K562 (cell line): ENCODE results near the gene KIF26B. TPM values are rescaled to one million over a fixed set of nuclear protein-coding genes. Genes with fewer than 3 reads are reported as not detected.

Experiments
- BMI1 ChIP-seq: fragments of 150-350 bp; IDR thresholded peaks from 2 replicates; pipeline ENCODE4 v1.6.1; 2014; ENCODE audit warnings: low read length
- CBX3 ChIP-seq, 2 experiments: IDR thresholded peaks; 1 replicate in 1 of 2; 2 replicates in 1 of 2; pipeline ENCODE4 v1.6.1; 2012; ENCODE audit warnings: inconsistent platforms in 2 of 2, low read length in 2 of 2, borderline replicate concordance in 1 of 2, control low read depth in 1 of 2
- HDAC2 ChIP-seq: fragments of 450-650 bp; IDR thresholded peaks from 2 replicates; pipeline ENCODE4 v1.6.1; 2016; ENCODE audit warnings: mild to moderate bottlenecking
- HDGF ChIP-seq: fragments of 450-650 bp; IDR thresholded peaks from 2 replicates; pipeline ENCODE4 v1.6.1; 2016
- MYC ChIP-seq, 2 experiments: fragments of 250-450 bp in 1 of 2; sonication (Bioruptor Pico) in 1 of 2; IDR thresholded peaks; 2 replicates each; pipeline versions ENCODE4 v1.5.1 to v1.6.1; 2012 to 2021; ENCODE audit warnings: low read depth in 2 of 2, borderline replicate concordance in 1 of 2, improper control_type of control experiment in 1 of 2, low read length in 1 of 2, mild to moderate bottlenecking in 1 of 2, moderate library complexity in 1 of 2
- NFE2L1 ChIP-seq: fragments of 450-650 bp; IDR thresholded peaks from 2 replicates; pipeline ENCODE4 v1.6.1; 2016; ENCODE audit warnings: missing genetic modification characterization, low read depth, mild to moderate bottlenecking, missing compliant biosample characterization, moderate library complexity, borderline replicate concordance
- RBM39 ChIP-seq: fragments of 200-400 bp; formaldehyde crosslinking; optimal IDR thresholded peaks from 2 replicates; pipeline ENCODE3; 2018; ENCODE audit warnings: low read depth, low read length
- SLC30A9 ChIP-seq: fragments of 250-450 bp; sonication (Bioruptor Pico); IDR thresholded peaks from 2 replicates; pipeline ENCODE4 v1.8.0; 2022; ENCODE audit warnings: mild to moderate bottlenecking, moderate library complexity
- SPI1 ChIP-seq: IDR thresholded peaks from 2 replicates; pipeline ENCODE4 v1.6.1; 2011; ENCODE audit warnings: low read depth, low read length, control low read depth, borderline replicate concordance
- TEAD4 ChIP-seq, 2 experiments: sonication (generic) in 1 of 2; formaldehyde crosslinking in 1 of 2; IDR thresholded peaks; 2 replicates each; pipeline versions ENCODE4 v1.6.1 to v1.8.0; 2012 to 2022; ENCODE audit warnings: borderline replicate concordance in 1 of 2, inconsistent platforms in 1 of 2, low read length in 1 of 2, mild to moderate bottlenecking in 1 of 2, missing genetic modification reagents in 1 of 2
- ZFX ChIP-seq: sonication (generic); formaldehyde crosslinking; IDR thresholded peaks from 2 replicates; pipeline ENCODE4 v1.8.0; 2022; ENCODE audit warnings: mild to moderate bottlenecking, missing genetic modification reagents, moderate library complexity
- ZNF140 ChIP-seq: fragments of 250-450 bp; sonication (Bioruptor Pico); IDR thresholded peaks from 2 replicates; pipeline ENCODE4 v1.8.0; 2021; ENCODE audit warnings: moderate library complexity, mild to moderate bottlenecking, inconsistent platforms
- polyA plus RNA-seq, 8 experiments: library from polyadenylated mRNA; depleted of rRNA in 4 of 8; stranded (reverse) in 5 of 8; unstranded in 3 of 8; fragments of >200 nt; fragmentation: Nextera tagmentation in 2 of 8; fragmentation: Illumina TruSeq in 1 of 8; extraction: Ambion mirVana in 2 of 8; extraction: Trizol in 1 of 8; gene quantifications; 2 replicates each; pipeline versions ENCODE4 v1.2.1 to v1.2.3, GENCODE V29; 2011 to 2014; ENCODE audit warnings: inconsistent platforms in 1 of 8, missing spikeins in 1 of 8
- total RNA-seq, 7 experiments: library from RNA; depleted of rRNA in 6 of 7; stranded (reverse); fragments of >200 nt in 6 of 7; fragmentation: Illumina TruSeq in 2 of 7; extraction: Trizol in 2 of 7; gene quantifications; 2 replicates each; pipeline versions ENCODE4 v1.2.1 to v1.2.3, GENCODE V29; 2011 to 2021; ENCODE audit warnings: low replicate concordance in 1 of 7
- TF ChIP-seq, protein P1 (sequence below): IDR thresholded peaks from 2 replicates; pipeline ENCODE4 v1.6.1; 2014; ENCODE audit warnings: antibody characterized with exemption
- TF ChIP-seq, protein P2 (sequence below), 2 experiments: fragments of 150-350 bp in 1 of 2; IDR thresholded peaks; 2 replicates each; pipeline ENCODE4 v1.6.1; 2012 to 2016; ENCODE audit warnings: low read depth in 2 of 2, low read length in 2 of 2, mild to moderate bottlenecking in 1 of 2, moderate library complexity in 1 of 2
- TF ChIP-seq, protein P3 (sequence below): sonication (generic); formaldehyde crosslinking; IDR thresholded peaks from 2 replicates; pipeline ENCODE4 v1.8.0; 2022; ENCODE audit warnings: mild to moderate bottlenecking, missing genetic modification reagents
- TF ChIP-seq, protein P4 (sequence below): fragments of 450-650 bp; IDR thresholded peaks from 2 replicates; pipeline ENCODE4 v1.6.1; 2017; ENCODE audit warnings: antibody characterized with exemption, mild to moderate bottlenecking

The KIF26B gene
- total and polyA plus RNA-seq, 9 of the 15 experiments (the other 6 are each of a cell fraction or from before 2014, with no cell fraction given): 0.02 to 0.08 (median 0.03) TPM; not detected in 6

DNA sequence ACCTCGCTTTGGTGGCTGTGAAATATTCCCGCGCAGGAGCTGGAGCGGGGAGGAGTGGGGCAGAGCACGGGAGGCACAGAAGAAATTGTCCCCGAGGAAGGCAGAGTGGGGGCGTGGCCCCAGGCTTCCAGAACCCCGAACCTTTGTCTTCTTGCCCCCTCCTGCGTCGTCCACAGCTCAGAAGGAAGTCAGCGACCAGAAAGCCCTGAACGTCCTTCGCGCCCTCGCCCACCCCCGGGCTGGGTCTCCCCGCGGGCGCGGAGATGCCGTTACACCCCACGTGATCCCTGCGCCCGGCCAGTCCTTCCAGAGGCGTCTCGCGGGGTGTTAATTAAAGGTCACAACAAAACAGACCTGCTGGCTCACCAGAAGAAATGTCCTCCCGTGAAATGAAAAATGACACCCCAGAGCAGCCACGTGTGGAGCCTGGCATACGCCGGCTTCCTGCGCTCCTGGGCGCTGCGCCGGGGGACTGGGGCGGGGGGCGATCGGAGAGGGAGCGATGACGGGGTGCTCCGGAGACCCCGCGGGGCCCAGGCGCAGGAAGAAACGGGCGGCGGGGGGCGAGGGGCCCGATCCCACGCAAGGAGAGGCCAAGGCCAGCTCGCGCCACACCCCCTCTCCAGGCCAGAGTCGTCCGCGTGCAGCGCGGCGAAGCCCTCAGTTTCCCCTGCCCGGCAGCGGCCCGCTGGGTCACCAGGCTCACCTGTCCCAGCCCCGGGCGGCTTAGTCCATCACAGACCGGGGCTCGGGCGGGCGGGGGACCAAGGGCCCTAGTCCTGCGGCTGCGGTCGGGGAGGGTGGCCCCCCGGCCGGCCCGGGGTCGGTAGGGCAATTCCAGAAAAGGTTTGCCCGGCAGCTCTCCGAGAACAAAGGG lies 995 bp upstream of the KIF26B start (continued):
- TF ChIP-seq, protein P1, sequence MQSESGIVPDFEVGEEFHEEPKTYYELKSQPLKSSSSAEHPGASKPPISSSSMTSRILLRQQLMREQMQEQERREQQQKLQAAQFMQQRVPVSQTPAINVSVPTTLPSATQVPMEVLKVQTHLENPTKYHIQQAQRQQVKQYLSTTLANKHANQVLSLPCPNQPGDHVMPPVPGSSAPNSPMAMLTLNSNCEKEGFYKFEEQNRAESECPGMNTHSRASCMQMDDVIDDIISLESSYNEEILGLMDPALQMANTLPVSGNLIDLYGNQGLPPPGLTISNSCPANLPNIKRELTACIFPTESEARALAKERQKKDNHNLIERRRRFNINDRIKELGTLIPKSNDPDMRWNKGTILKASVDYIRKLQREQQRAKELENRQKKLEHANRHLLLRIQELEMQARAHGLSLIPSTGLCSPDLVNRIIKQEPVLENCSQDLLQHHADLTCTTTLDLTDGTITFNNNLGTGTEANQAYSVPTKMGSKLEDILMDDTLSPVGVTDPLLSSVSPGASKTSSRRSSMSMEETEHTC: no peak
- TF ChIP-seq HDAC2 (no peak), SLC30A9 (CRISPR knock-in tag) (no peak), RBM39 (no peak), HDGF (no peak), ZFX (CRISPR knock-in tag) (peak; percentile 37), TEAD4 (IDR thresholded peaks at IDR 0.05; ENCODE audit: low read length) (no peak), TEAD4 (CRISPR knock-in tag; IDR thresholded peaks at IDR 0.05; ENCODE audit: borderline replicate concordance) (no peak), SPI1 (no peak), BMI1 (no peak), ZNF140 (CRISPR knock-in tag) (no peak), MYC (IDR thresholded peaks at IDR 0.05; ENCODE audit: low read depth, low read length) (no peak), MYC (CRISPR knock-in tag; IDR thresholded peaks at IDR 0.05; ENCODE audit: borderline replicate concordance, low read depth) (no peak), NFE2L1 (no peak), CBX3 (IDR thresholded peaks at IDR 0.05; ENCODE audit: borderline replicate concordance in 1 of 2, low read length in 2 of 2) (0 out of 3 replicates have a peak, but pooled peaks of 1 of the 2 experiments have one; percentile 8)
- TF ChIP-seq, protein P2, sequence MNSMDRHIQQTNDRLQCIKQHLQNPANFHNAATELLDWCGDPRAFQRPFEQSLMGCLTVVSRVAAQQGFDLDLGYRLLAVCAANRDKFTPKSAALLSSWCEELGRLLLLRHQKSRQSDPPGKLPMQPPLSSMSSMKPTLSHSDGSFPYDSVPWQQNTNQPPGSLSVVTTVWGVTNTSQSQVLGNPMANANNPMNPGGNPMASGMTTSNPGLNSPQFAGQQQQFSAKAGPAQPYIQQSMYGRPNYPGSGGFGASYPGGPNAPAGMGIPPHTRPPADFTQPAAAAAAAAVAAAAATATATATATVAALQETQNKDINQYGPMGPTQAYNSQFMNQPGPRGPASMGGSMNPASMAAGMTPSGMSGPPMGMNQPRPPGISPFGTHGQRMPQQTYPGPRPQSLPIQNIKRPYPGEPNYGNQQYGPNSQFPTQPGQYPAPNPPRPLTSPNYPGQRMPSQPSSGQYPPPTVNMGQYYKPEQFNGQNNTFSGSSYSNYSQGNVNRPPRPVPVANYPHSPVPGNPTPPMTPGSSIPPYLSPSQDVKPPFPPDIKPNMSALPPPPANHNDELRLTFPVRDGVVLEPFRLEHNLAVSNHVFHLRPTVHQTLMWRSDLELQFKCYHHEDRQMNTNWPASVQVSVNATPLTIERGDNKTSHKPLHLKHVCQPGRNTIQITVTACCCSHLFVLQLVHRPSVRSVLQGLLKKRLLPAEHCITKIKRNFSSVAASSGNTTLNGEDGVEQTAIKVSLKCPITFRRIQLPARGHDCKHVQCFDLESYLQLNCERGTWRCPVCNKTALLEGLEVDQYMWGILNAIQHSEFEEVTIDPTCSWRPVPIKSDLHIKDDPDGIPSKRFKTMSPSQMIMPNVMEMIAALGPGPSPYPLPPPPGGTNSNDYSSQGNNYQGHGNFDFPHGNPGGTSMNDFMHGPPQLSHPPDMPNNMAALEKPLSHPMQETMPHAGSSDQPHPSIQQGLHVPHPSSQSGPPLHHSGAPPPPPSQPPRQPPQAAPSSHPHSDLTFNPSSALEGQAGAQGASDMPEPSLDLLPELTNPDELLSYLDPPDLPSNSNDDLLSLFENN (IDR thresholded peaks at IDR 0.05; ENCODE audit: low read depth in 2 of 2, low read length in 2 of 2): no peak
- TF ChIP-seq, protein P3, sequence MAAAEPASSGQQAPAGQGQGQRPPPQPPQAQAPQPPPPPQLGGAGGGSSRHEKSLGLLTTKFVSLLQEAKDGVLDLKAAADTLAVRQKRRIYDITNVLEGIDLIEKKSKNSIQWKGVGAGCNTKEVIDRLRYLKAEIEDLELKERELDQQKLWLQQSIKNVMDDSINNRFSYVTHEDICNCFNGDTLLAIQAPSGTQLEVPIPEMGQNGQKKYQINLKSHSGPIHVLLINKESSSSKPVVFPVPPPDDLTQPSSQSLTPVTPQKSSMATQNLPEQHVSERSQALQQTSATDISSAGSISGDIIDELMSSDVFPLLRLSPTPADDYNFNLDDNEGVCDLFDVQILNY (CRISPR knock-in tag): 0 out of 2 replicates have a peak, but pooled peaks have one; percentile 2
- TF ChIP-seq, protein P4, sequence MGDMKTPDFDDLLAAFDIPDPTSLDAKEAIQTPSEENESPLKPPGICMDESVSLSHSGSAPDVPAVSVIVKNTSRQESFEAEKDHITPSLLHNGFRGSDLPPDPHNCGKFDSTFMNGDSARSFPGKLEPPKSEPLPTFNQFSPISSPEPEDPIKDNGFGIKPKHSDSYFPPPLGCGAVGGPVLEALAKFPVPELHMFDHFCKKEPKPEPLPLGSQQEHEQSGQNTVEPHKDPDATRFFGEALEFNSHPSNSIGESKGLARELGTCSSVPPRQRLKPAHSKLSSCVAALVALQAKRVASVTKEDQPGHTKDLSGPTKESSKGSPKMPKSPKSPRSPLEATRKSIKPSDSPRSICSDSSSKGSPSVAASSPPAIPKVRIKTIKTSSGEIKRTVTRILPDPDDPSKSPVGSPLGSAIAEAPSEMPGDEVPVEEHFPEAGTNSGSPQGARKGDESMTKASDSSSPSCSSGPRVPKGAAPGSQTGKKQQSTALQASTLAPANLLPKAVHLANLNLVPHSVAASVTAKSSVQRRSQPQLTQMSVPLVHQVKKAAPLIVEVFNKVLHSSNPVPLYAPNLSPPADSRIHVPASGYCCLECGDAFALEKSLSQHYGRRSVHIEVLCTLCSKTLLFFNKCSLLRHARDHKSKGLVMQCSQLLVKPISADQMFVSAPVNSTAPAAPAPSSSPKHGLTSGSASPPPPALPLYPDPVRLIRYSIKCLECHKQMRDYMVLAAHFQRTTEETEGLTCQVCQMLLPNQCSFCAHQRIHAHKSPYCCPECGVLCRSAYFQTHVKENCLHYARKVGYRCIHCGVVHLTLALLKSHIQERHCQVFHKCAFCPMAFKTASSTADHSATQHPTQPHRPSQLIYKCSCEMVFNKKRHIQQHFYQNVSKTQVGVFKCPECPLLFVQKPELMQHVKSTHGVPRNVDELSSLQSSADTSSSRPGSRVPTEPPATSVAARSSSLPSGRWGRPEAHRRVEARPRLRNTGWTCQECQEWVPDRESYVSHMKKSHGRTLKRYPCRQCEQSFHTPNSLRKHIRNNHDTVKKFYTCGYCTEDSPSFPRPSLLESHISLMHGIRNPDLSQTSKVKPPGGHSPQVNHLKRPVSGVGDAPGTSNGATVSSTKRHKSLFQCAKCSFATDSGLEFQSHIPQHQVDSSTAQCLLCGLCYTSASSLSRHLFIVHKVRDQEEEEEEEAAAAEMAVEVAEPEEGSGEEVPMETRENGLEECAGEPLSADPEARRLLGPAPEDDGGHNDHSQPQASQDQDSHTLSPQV: no peak
